ENCODE data around the gene WWOX.

Gene WWOX

GRCh38 chr16:78310196-78310595, 210.7 kb downstream of the WWOX start:
- no peak for TF ChIP-seq CTCF (IDR thresholded peaks at IDR 0.05; ENCODE audit: control insufficient read depth, insufficient read depth, low read depth, low read length, missing control alignments)
- DNase-seq (ENCODE audit: low read depth), result no peak
- no peak overlapping the region for H3K4me3 ChIP-seq (ENCODE audit: control insufficient read depth, low read depth, low read length)

- DNase-seq (ENCODE audit: low read depth), result no peak
- no peak overlapping the region for H3K4me3 ChIP-seq (ENCODE audit: control insufficient read depth, low read depth, low read length)
- TF ChIP-seq CTCF (IDR thresholded peaks at IDR 0.05; ENCODE audit: control insufficient read depth, insufficient read depth, low read depth, low read length, missing control alignments), result no peak
Observed at GRCh38 chr16:78310990-78311561, 211.6 kb downstream of the WWOX start.

DNA sequence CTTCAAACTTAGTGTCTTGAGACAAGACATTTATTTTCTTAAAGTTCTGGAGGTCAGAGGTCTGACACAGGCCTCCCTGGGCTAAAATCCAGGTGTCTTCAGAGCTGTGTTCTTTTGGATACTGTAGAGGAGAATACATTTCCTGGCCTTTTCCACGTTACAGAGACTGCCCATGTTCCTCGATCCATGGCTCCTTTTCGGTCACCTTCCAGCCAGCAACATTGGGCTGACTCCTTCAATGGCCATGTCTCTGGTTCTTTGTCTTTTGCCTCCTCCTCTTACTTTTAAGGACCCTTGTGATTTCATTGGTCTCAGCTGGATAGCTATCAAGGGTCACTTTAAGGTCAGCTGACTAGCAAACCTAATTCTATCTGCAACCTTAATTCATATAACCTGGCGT, 212.4 kb downstream of the WWOX start:
- TF ChIP-seq CTCF (IDR thresholded peaks at IDR 0.05; ENCODE audit: control insufficient read depth, insufficient read depth, low read depth, low read length, missing control alignments), result no peak
- H3K4me3 ChIP-seq (ENCODE audit: control insufficient read depth, low read depth, low read length), result no peak overlapping the region
- DNase-seq (ENCODE audit: low read depth), result no peak

DNA sequence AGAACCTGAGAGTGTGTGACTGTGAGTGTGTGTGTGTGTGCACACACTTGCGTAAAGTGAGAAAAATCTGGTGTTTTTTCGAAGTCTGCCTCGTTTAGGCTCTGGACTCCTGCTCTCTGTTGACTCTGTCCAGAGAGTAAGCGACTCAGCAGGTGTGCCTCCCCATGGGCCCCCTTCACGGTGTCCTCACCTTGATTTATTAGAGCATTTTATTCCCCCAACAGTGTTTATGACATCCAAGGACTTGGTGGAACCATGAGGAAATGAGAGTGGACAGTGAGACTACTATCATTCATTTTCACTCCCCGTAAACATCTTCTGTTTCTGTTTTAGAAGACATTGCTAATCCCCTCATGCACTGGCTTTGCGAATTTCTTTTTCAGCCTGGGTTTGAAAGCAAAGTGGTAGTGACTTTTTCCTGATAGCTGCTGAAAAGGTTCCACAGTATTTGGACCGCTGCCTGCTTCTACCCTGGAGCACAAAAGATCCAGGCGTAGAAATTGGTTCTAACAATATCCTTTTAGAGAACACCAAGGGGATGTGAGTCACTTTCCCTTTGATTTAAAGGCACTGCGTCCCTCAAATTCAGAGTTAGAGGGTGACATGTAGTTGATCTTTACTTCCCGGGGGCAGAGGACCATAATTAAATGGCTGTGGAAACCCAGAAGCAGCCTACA, 218.2 kb downstream of the WWOX start:
- no peak for TF ChIP-seq CTCF (IDR thresholded peaks at IDR 0.05; ENCODE audit: control insufficient read depth, insufficient read depth, low read depth, low read length, missing control alignments)
- no peak overlapping the region for H3K4me3 ChIP-seq (ENCODE audit: control insufficient read depth, low read depth, low read length)
- no peak for DNase-seq (ENCODE audit: low read depth)

GRCh38 chr16:78321620-78322360, 222.3 kb downstream of the WWOX start:
- no peak for DNase-seq (ENCODE audit: low read depth)
- H3K4me3 ChIP-seq (ENCODE audit: control insufficient read depth, low read depth, low read length), result no peak overlapping the region
- TF ChIP-seq CTCF (IDR thresholded peaks at IDR 0.05; ENCODE audit: control insufficient read depth, insufficient read depth, low read depth, low read length, missing control alignments), result no peak

DNA sequence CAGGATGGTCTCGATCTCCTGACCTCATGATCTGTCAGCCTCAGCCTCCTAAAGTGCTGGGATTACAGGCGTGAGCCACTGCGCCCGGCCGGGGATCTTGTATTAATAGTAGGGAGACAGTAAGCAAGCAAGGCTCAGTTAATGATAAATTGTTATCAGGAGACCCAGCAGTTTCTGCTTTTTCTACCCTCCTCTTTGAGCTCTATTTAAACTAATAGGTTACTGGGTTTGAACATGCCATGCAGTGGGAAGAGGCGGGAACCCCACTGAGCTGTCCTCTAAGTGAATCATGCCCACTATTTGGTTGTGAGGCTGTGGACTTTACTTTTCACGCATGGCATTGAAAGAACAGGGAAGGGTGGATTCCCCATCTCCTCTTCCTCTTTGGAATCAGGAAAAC, 223.9 kb downstream of the WWOX start:
- no peak for TF ChIP-seq CTCF (IDR thresholded peaks at IDR 0.05; ENCODE audit: control insufficient read depth, insufficient read depth, low read depth, low read length, missing control alignments)
- no peak for DNase-seq (ENCODE audit: low read depth)

More for the DNA sequence above, 223.9 kb downstream of the WWOX start:
- H3K4me3 ChIP-seq (ENCODE audit: control insufficient read depth, low read depth, low read length), result no peak overlapping the region
